ENCODE measurements around the gene C2orf72. TPM values are rescaled to one million over a fixed set of nuclear protein-coding genes. Genes with fewer than 3 reads are reported as not detected.

Gene C2orf72
- total and polyA plus RNA-seq, 10 of the 15 experiments (the other 5 are each of a cell fraction or from before 2014, with no cell fraction given): under 0.01 to 0.29 (median 0.10) TPM; not detected in 6

- Histone ChIP-seq H3K27me3 (replicated peaks in 1 of 2; ENCODE audit: control insufficient read depth in 2 of 2, insufficient read depth in 2 of 2, low read length in 1 of 2) (peaks cover 12 to 14% of the 10 kb centered on the region in 2 experiments), H3K36me3 (ENCODE audit: control insufficient read depth in 2 of 2, insufficient read depth in 2 of 2, low read length in 1 of 2) (no peaks in the 10 kb centered on the region), H3K4me3 (no peak overlapping the region), H3K9me3 (replicated peaks; ENCODE audit: control insufficient read depth, insufficient read depth, low read length) (no peaks in the 10 kb centered on the region), H2AFZ (ENCODE audit: control insufficient read depth, low read depth, low read length) (no peak overlapping the region), H3K27ac (ENCODE audit: control insufficient read depth, insufficient read depth) (no peak overlapping the region), H4K20me1 (ENCODE audit: control insufficient read depth, insufficient read depth) (no peaks in the 10 kb centered on the region), H3K4me2 (ENCODE audit: control insufficient read depth, insufficient read depth) (no peak overlapping the region), H3K4me1 (ENCODE audit: control insufficient read depth, insufficient read depth, low read length) (peaks cover 2% of the 10 kb centered on the region; the same call in 1 of the 2 replicates), H3K79me2 (ENCODE audit: control insufficient read depth, insufficient read depth, low read length) (no peaks in the 10 kb centered on the region), H3K9ac (ENCODE audit: control insufficient read depth, insufficient read depth, low read length) (no peak overlapping the region)
- TF ChIP-seq BACH1 (IDR thresholded peaks at IDR 0.05; ENCODE audit: borderline replicate concordance): no peak
- BruUV-seq (replicated peaks): no TSS peak
- intact Hi-C loops (cut with micrococcal nuclease; ENCODE audit: unreplicated experiment) (no loop called here), in situ Hi-C loops (cut with MboI) (no loop called here)
- FAIRE-seq: no peak
- POLR2A ChIA-PET: no interaction called here
- WGBS (ENCODE audit: insufficient coverage, insufficient replicate concordance, low lambda C conversion rate, missing lambda C conversion rate): 72% methylated on average over 6 of the region's 6 CpGs
- RAD21 ChIA-PET (ENCODE audit: unreplicated experiment): interaction anchor here (1.0 kb wide), 1 partner anchor 53 kb away, joined by 3 read pairs; no protein-coding TSS in a partner anchor
- CTCF ChIA-PET: interaction anchor here (2.2 kb wide), 1 partner anchor 14 kb away, joined by 12 read pairs; no protein-coding TSS in a partner anchor
- SMC1A ChIA-PET (ENCODE audit: uncharacterized antibody, unreplicated experiment): no interaction called here
- no peak for ATAC-seq
- DNase-seq (ENCODE audit: low read depth, low spot score): no peak
Measured at GRCh38 chr2:231039294-231039664, 2.0 kb downstream of the C2orf72 start.

GRCh38 chr2:231039821-231040364, 2.6 kb downstream of the C2orf72 start:
- no peak overlapping the region for H2AFZ ChIP-seq (ENCODE audit: control insufficient read depth, low read depth, low read length)
- intact Hi-C loops (cut with micrococcal nuclease; ENCODE audit: unreplicated experiment) (no loop called here), in situ Hi-C loops (cut with MboI) (no loop called here)
- no peak for TF ChIP-seq BCL11A (IDR thresholded peaks at IDR 0.05; ENCODE audit: low read depth, low read length)
- TF ChIP-seq HDAC2 (IDR thresholded peaks at IDR 0.05): no peak
- no peak for TF ChIP-seq HDGF (IDR thresholded peaks at IDR 0.05)
- no peak for TF ChIP-seq SMC3 (IDR thresholded peaks at IDR 0.05; ENCODE audit: borderline replicate concordance, low read length)
- SMC1A ChIA-PET (ENCODE audit: uncharacterized antibody, unreplicated experiment): no interaction called here
- peaks cover 12 to 14% of the 10 kb centered on the region in 2 experiments; a peak in 3 of 4 replicates for H3K27me3 ChIP-seq (replicated peaks in 1 of 2; ENCODE audit: control insufficient read depth in 2 of 2, insufficient read depth in 2 of 2, low read length in 1 of 2)
- no peak overlapping the region for H3K27ac ChIP-seq (ENCODE audit: control insufficient read depth, insufficient read depth)
- H3K9me3 ChIP-seq (replicated peaks; ENCODE audit: control insufficient read depth, insufficient read depth, low read length): no peaks in the 10 kb centered on the region
- POLR2A ChIA-PET: no interaction called here
- ATAC-seq: no peak
- BruUV-seq (replicated peaks): no TSS peak
- H3K36me3 ChIP-seq (ENCODE audit: control insufficient read depth in 2 of 2, insufficient read depth in 2 of 2, low read length in 1 of 2): no peaks in the 10 kb centered on the region
- H3K79me2 ChIP-seq (ENCODE audit: control insufficient read depth, insufficient read depth, low read length): no peaks in the 10 kb centered on the region
- H3K4me1 ChIP-seq (ENCODE audit: control insufficient read depth, insufficient read depth, low read length): no peaks in the 10 kb centered on the region
- no peak overlapping the region for H3K9ac ChIP-seq (ENCODE audit: control insufficient read depth, insufficient read depth, low read length)
- H3K4me2 ChIP-seq (ENCODE audit: control insufficient read depth, insufficient read depth): no peak overlapping the region
- no peak overlapping the region for H3K4me3 ChIP-seq
- no peak for DNase-seq (ENCODE audit: low read depth, low spot score)
- RAD21 ChIA-PET (ENCODE audit: unreplicated experiment): no interaction called here
- WGBS (ENCODE audit: insufficient coverage, insufficient replicate concordance, low lambda C conversion rate, missing lambda C conversion rate): 41% methylated on average over 8 of the region's 8 CpGs
- FAIRE-seq: no peak
- no peaks in the 10 kb centered on the region for H4K20me1 ChIP-seq (ENCODE audit: control insufficient read depth, insufficient read depth)
- CTCF ChIA-PET: interaction anchor here (1.0 to 2.2 kb wide), 2 partner anchors 9 to 13 kb away, joined by 3 to 12 read pairs; no protein-coding TSS in a partner anchor

Measured in GM12878 (cell line).